Activated CD4-positive, alpha-beta T cell treated with anti-CD3 and anti-CD28 coated beads, Interleukin-2, Interleukin-4, amounts not matched to agents 100 ng/mL and 50 ng/mL, durations not matched to agents 16 hours and 8 hours (primary cell): ENCODE data around the gene MYO18A.
A peak's percentile ranks its signal among the peaks of the same experiment; 100 is the strongest.
"Not testable (repeated sequence)": the region's sequence is repeated elsewhere in the genome, so short reads cannot be mapped to it uniquely, and the experiment has no call there.

Experiments used
- DNase-seq: peaks from one replicate; pipeline ENCODE4 v3.0.0-alpha.2; 2020; ENCODE audit warnings: low spot score

Gene MYO18A, protein sequence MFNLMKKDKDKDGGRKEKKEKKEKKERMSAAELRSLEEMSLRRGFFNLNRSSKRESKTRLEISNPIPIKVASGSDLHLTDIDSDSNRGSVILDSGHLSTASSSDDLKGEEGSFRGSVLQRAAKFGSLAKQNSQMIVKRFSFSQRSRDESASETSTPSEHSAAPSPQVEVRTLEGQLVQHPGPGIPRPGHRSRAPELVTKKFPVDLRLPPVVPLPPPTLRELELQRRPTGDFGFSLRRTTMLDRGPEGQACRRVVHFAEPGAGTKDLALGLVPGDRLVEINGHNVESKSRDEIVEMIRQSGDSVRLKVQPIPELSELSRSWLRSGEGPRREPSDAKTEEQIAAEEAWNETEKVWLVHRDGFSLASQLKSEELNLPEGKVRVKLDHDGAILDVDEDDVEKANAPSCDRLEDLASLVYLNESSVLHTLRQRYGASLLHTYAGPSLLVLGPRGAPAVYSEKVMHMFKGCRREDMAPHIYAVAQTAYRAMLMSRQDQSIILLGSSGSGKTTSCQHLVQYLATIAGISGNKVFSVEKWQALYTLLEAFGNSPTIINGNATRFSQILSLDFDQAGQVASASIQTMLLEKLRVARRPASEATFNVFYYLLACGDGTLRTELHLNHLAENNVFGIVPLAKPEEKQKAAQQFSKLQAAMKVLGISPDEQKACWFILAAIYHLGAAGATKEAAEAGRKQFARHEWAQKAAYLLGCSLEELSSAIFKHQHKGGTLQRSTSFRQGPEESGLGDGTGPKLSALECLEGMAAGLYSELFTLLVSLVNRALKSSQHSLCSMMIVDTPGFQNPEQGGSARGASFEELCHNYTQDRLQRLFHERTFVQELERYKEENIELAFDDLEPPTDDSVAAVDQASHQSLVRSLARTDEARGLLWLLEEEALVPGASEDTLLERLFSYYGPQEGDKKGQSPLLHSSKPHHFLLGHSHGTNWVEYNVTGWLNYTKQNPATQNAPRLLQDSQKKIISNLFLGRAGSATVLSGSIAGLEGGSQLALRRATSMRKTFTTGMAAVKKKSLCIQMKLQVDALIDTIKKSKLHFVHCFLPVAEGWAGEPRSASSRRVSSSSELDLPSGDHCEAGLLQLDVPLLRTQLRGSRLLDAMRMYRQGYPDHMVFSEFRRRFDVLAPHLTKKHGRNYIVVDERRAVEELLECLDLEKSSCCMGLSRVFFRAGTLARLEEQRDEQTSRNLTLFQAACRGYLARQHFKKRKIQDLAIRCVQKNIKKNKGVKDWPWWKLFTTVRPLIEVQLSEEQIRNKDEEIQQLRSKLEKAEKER (N-terminal part only)

DNA sequence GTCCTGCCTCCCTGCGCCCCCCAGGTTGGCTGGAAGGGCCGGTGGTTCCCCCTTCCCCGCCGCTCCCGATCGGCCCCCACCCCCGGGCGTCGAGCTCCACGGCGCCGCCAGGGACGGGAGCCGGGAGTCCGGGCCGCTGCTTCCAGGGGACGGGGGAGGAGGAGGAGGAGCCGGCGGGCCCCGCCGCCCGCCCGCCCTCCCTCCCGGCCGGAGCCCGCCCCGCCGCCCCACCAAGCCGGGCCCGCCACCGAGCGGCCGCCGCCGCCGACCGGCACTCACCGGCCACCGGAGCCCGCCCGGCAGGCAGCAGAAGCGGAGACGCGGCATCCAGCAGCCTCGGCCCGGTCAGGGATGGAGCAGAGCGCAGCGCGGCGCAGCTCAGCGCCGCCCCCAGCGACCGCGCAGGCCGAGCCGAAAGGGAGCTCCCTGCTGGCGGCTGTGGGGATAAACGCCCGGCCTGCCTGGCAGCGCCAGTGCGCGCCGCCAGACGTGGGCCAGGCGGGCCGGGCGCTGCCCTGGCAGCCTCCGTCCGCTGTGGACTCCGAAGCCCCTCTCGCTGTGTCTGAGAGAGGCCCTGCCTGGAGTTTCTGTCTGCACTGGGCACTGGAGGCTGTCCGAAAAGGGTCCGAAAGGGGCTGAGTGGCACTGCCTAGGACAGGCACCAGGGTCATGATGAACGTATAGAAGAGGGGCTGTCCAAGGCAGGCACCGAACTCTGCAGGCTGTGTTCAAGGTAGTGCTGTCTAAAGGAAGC lies at the start of gene MYO18A:
TSS of gene MYO18A (minus strand) at position 365 of the 754 bp plus-strand sequence. CDS start 13,458 bp downstream, outside the sequence.
- peak; percentile 80 for DNase-seq

DNA sequence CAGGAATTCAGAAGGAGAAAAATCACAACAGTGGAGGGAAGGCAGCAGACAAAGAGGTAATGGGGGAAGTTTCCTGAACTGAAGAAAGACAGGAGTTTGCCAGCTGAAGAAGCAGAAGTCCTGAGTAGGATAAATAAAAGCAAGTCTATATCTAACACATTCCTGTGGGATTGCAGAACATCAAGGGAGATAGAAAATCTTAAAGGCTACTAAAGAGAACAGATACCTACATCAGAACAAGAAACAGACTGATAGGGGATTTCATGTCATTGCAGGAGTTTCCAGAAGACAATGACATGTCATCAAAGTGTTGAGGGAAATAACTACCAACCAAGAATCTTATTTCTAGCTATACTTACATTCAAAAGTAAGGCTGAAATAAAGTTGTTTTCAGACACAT lies 45.2 kb upstream of the MYO18A start:
- DNase-seq: no peak

DNA sequence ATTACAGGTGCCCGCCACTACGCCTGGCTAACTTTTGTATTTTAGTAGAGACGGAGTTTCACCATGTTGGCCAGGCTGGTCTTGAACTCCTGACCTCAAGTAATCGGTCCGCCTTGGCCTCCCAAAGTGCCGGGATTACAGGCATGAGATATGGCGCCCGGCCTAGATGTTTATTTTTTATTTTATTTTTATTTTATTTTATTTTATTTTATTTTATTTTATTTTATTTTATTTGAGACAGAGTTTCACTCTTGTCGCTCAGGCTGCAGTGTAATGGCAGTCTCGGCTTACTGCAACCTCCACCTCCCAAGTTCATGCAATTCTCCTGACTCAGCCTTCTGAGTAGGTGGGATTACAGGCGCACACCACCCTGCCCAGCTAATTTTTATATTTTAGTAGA lies 41.1 kb upstream of the MYO18A start:
- not testable (repeated sequence) for DNase-seq

DNA sequence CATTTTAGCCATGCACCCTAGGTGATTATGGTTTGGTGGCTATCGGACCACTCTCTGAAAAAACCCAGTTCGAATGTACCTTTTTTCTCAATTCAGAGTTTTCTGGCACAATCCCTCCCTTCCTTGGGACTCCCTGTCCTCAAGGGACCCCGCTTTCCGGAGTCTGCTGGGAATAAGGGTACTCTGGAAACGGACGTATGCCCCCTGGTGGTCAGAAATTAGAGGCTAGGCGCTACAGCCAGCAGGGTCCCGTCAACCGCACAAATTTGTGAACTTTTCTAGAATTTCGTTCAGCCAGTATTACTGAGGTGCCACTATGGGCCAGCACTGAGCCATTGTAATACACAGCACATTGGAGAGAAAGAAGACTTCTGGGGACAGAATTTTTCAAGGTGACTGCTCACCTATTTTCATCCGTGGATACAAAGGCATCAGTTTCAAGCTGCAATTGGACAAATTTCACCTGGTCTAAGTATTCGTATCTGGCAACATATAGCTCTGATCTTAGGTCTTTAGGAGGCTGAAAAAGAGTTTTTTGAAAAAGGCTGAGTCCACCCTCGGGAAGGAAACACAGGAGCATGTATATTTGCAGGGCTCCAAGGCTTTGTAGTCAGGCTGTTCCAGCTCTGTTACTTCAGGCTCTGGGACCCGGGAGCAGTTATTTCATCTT lies 39.3 kb upstream of the MYO18A start:
- DNase-seq: peak; percentile 77

DNA sequence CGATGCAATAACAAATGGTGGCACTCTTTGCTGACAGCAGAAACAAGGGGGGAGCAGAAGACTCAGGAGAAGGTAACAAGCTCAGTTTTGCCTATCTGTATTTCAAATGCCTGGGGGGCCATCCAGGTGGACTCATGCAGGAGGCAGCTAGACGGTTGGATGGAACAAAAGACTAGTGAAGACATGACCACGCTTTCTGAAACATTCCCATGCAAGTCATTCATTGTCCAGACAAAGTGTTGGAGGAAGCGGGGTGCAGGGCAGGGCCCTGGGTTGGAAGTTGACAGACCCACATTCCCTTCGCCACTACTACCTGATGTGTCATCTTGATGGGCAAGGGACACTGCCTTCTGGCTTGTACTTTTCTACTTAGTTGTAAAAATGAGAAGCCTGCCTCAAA lies 36.7 kb upstream of the MYO18A start:
- DNase-seq: no peak

DNA sequence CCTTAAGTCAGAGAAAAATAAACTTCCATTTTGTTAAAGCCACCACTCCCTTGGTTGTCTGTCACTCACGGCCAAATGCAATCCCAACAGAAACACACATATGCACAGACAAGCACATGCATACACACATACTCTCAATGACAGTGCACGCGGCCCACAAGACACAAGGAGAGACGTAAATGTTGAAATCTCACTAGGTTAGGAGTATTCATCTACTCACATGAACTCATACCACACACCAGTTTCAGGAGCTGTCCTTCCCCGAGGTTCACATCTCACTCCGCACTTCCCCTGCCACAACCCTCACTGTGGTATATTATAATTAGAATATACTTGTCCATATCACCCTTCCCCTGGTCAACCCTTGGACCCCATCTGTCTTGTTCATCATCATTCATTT lies 36.0 kb upstream of the MYO18A start:
- no peak for DNase-seq

DNA sequence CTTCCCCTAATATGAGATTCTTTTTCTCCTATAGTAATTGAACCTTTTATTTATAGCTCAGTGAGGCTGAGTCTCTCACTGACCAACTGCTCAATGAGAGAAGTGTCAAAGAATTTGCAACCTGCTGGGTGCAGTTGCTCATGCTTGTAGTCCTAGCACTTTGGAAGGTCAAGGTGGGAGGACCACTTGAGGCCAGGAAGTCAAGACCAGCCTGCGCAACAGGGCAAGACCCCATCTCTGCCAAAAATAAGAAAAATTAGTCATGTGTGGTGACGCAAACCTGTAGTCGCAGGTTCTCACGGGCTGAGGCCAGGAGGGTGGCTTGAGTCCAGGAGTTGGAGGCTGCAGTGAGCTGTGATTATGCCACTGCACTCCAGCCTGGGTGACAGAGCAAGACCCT lies 35.5 kb upstream of the MYO18A start:
- no peak for DNase-seq

DNA sequence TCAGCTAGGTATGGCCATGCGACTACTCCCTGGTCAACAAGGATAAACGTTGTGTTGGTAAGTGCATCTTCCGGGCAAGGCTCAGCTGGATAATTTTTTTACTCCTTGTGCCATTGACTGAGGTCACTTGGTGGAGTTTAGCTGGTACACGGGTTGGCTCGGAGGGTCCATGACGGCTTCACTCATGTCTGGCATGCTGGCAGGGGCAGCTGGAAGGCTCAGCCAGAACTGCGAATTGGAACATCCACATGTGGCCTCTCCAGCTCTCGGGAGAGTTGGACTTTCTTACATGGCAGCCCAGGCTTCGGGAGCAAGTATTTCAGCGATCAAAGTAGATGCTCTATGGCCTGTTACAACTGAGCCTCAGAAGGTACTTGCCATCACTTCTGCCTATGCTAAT lies 35.0 kb upstream of the MYO18A start:
- DNase-seq: no peak

DNA sequence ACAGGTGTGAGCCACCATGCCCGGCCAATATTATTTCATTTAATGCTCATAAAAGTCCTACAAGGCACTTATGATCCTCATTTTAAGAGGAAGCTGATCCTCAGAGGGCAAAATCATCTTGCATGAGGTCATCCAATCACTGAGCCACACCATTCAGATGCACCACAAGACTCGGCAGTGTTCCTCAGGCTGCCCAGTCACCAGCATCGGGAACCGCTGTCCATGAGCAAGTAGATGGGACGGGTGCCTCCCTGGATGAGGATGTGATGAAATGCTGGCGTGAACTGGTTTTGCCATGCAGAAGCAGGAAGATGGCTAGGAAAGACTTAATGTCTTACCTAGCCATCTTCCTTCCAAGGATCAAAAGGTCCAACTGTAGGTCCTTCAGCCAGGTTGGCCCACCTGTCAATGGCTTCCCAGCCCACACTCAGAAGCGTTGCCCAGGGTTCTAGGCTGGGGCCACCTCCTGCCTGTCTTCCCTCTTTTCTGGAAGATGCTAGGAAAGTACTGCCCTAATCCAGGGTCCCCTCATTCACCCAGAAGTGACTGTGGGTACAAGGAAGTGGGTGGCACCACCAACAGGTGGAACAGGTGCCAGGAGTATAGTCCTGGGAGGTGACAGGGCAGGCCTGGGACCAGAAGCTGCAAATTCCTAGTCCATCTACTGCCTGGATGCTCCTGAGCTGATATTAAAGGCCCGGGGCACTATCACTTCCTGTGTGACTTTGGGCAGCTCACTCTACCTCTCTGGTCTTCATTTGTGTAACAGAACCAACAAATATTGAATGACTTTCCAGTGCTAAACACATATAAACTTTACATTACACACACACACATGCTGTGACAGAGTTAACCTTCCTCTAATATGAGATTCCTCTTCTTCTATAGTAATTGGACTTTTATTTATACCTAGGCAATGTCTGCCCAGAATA lies 34.3 kb upstream of the MYO18A start:
- no peak for DNase-seq

DNA sequence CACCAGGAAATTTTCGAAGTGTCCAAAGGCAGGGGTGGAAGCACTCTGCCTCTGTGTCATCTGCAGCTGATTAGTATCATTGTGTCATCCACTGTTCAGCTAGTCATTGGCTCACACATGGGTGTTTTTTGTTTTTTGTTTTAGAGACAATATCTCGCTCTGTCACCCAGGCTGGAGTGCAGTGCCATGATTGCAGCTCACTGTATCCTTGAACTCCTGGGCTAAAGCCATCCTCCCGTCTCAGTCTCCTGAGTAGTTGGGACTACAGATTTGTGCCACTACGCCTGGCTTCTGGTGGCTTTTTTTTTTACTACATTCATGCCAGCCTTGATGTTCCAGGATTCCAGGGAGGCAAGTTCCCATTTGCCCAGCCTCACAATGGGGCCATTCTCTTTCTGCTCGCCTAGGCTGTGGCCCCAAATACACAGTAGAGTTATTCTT lies 32.5 kb upstream of the MYO18A start:
- DNase-seq: no peak

DNA sequence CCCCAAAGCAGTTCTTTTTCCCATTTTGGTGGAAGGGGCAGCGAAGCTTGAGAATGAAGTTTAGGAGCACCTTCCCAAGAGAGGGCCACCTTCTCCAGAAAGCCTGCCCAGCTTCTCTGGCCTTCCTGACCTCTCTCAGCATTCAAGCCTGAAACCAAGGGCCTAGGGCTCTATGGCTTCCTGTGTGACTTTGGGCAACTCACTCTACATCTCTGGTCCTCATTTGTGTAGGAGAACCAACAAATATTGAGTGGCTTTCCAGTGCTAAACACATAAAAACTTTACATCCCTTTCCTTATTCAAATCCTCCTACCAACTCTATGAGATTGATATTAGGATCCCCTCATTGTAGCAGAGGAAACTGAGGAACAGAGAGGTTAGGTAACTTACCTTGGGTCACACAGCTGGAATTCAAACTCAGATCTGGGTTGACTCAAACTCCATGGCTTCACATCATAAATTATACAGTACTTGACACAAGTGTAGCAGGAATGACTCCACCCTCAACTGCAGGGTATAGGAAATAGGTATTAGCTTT lies 32.0 kb upstream of the MYO18A start:
- no peak for DNase-seq

DNA sequence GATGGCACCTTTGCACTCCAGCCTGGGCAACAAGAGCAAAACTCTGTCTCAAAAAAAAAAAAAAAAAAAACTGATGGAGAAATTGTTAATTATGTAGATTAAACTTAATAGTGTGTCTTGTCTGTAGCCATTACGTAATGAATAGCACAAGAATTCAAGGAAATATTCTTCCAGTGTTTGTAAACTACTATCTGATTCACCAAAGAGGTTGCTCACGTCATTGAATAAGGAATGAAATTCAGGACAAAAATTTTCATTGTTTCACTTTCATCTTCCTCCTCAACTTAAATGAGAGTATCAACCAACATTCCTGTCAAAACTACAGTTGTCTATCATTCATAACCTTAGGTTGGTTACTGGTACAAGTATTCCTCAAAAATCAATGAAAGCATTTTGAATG lies 30.7 kb upstream of the MYO18A start:
- no peak for DNase-seq

DNA sequence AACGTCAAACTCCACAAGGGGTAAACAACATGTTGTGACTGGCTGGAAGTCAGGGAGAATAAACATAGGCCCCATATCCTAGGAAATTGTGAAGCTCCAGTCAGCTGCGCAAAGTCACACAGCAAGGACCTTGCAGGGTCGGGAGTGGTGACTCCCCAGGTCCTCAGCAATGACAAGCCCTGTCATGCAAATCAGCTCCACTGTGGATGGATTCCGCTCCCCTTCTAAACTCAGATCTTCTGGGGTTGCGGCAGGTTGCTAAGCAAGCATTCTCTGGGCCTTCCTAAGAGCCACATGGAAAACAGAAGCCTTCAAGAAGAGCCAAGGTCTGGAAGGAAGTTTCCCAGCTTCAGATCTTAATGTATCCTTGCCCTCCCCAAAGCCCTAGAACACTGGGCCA lies 28.9 kb upstream of the MYO18A start:
- no peak for DNase-seq

DNA sequence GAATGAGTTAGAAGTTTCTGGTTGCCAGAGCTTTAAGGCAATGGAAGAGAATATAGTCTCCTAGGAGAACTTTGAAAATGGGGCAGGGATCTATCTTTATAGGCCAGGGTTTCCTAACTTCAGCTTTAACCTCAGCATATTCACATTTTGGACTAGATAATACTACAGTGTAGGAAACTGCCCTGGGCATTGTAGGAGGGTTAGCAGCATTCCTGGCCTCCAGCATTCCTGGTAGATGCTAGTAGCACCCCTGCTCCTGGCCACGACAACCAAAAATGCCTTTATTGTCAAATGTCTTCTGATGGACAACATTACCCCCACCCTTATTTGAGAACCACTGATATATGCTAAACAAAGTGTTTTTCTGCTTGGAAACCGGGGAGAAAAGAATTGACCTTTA lies 27.8 kb upstream of the MYO18A start:
- DNase-seq: no peak

DNA sequence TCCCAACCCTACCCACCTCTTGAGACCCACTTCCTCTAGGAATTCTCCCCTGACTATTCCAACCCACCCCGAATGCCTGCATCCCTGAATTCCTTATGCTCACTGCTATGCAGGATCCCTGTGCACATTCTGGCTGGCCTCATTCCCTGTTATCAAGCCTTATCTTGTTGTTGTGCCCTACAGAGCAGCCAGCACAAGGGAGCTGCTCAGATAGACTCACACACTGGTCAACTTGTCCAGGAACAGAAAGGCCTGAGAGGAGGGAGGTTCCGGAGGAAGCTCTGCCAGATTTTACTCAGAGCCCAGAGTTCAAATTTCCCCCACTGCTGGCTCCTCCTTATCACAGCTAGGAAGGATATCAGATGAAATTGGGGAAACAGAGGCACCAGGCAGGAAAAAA lies 24.8 kb upstream of the MYO18A start:
- DNase-seq: no peak

DNA sequence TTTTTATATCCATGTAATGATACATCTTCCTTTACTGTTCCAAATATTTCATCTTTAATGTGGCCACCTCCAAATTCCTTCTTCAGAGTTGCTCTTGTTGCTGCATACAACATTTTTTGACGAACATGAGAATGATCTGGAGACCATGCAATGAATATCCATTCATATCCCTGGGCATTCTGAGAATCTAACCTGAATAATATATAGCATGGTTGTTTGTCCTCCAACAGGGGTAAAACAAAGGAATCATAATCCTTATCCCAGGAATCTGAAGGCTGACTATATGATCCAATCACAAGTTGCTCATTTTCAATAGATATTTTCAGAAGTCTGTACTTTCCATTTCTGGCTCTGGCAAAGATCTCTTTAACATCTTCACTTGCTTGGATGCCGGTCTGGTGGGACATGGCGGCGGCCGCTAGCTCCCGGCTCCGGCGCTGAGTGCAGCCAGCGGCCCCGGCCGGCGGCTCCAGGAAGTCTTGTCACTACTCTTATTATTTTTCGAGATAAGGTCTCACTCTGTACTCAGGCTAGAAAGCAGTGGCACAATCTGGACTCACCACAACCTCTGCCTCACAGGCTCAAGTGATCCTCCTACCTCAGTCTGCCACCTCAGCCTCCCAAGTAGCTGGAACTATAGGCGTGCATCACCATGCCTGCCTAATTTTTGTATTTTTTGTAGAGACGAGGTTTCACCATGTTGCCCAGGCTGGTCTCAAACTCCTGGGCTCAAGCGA lies 24.0 kb upstream of the MYO18A start:
- DNase-seq: not testable (repeated sequence)

DNA sequence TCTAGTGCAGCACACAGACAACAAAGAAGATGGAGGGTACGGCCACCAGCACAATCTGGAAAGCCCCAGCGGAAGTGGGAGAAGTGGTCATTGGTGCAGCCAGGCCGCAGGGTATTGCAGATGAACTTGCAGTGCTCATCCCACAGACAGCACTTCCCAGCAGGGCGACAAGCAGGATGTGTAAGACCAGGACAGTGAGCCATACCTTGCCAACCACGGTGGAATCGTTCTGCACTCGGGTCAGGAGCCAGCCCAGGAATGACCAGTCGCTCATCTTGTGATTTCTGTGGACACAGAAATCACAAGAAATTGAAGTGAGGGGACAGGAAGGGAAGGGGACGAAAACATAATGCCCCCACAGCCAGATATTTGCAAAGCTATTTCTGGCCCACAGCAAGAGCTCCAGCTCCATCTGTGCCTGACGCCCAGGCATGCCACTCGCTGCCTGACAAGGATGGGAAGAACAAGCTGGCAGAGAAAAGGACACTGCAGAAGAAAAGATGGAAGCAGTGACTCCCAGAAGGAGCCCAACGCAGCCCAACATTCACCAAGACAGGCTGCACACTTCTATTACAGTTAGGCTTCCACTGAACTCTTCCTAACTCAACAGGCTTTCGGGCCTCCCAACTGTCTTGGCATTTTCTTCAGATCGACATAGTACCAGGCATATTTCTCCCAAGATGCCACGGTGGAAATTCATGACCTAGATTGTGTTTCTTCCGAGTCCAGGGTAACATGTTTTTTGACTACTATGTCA lies 17.5 kb upstream of the MYO18A start:
- DNase-seq: no peak
